NCI-H2029 treated with DMSO at 0.1 percent for 48 hours (cell line): ENCODE results near the gene PHF2.

ENCODE experiments used
- DNase-seq: peaks from one replicate; lab custom pipeline; 2025; lab: John Stamatoyannopoulos, UW

The PHF2 gene

GRCh38 chr9:93601063-93601462 is 24.7 kb downstream of the PHF2 start:
- no peak for DNase-seq

GRCh38 chr9:93601666-93602065 is 25.3 kb downstream of the PHF2 start:
- DNase-seq, result no peak

- DNase-seq, result no peak
Observed at GRCh38 chr9:93603011-93603410, 26.6 kb downstream of the PHF2 start.

GRCh38 chr9:93603906-93604326 is 27.5 kb downstream of the PHF2 start:
- no peak for DNase-seq

GRCh38 chr9:93606187-93606586 is 29.8 kb downstream of the PHF2 start:
- no peak for DNase-seq

- no peak for DNase-seq
Observed at GRCh38 chr9:93610206-93610605, 33.8 kb downstream of the PHF2 start.

GRCh38 chr9:93612052-93612795 is 35.8 kb downstream of the PHF2 start:
- DNase-seq, result no peak

- no peak for DNase-seq
Observed at GRCh38 chr9:93612796-93613154, 36.4 kb downstream of the PHF2 start.

GRCh38 chr9:93613174-93613573 is 36.8 kb downstream of the PHF2 start:
- DNase-seq, result no peak

- DNase-seq, result no peak
Observed at GRCh38 chr9:93613791-93614190, 37.4 kb downstream of the PHF2 start.

GRCh38 chr9:93614830-93615468 is 38.6 kb downstream of the PHF2 start:
- no peak for DNase-seq

GRCh38 chr9:93616044-93616443 is 39.7 kb downstream of the PHF2 start:
- no peak for DNase-seq

- no peak for DNase-seq
Observed at GRCh38 chr9:93617273-93617672, 40.9 kb downstream of the PHF2 start.

- DNase-seq, result no peak
Observed at GRCh38 chr9:93619272-93619775, 42.9 kb downstream of the PHF2 start.

- no peak for DNase-seq
Observed at GRCh38 chr9:93620041-93620506, 43.7 kb downstream of the PHF2 start.

- DNase-seq, result peak; percentile 63
Observed at GRCh38 chr9:93620881-93621820, 44.8 kb downstream of the PHF2 start.

GRCh38 chr9:93621922-93622321 is 45.5 kb downstream of the PHF2 start:
- no peak for DNase-seq

GRCh38 chr9:93622691-93623090 is 46.3 kb downstream of the PHF2 start:
- no peak for DNase-seq

GRCh38 chr9:93623753-93624152 is 47.4 kb downstream of the PHF2 start:
- no peak for DNase-seq

GRCh38 chr9:93624431-93624834 is 48.0 kb downstream of the PHF2 start:
- no peak for DNase-seq

GRCh38 chr9:93624977-93625376 is 48.6 kb downstream of the PHF2 start:
- no peak for DNase-seq

GRCh38 chr9:93629920-93630319 is 53.5 kb downstream of the PHF2 start:
- DNase-seq, result no peak
